GM12874 (cell line): ENCODE measurements around the gene SPSB4.

Source experiments
- TF ChIP-seq, protein P1 (sequence below): IDR thresholded peaks from 2 replicates; pipeline ENCODE4 v1.5.1; 2011; ENCODE audit warnings: low read depth, mild to moderate bottlenecking, control low read depth, low read length, moderate library complexity; ENCODE audit not compliant: insufficient read depth

The SPSB4 gene

GRCh38 chr3:141148169-141148568, 97.0 kb downstream of the SPSB4 start:
- TF ChIP-seq, protein P1, sequence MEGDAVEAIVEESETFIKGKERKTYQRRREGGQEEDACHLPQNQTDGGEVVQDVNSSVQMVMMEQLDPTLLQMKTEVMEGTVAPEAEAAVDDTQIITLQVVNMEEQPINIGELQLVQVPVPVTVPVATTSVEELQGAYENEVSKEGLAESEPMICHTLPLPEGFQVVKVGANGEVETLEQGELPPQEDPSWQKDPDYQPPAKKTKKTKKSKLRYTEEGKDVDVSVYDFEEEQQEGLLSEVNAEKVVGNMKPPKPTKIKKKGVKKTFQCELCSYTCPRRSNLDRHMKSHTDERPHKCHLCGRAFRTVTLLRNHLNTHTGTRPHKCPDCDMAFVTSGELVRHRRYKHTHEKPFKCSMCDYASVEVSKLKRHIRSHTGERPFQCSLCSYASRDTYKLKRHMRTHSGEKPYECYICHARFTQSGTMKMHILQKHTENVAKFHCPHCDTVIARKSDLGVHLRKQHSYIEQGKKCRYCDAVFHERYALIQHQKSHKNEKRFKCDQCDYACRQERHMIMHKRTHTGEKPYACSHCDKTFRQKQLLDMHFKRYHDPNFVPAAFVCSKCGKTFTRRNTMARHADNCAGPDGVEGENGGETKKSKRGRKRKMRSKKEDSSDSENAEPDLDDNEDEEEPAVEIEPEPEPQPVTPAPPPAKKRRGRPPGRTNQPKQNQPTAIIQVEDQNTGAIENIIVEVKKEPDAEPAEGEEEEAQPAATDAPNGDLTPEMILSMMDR, result no peak

- TF ChIP-seq, protein P1, result no peak
Measured at GRCh38 chr3:141148770-141149169, 97.6 kb downstream of the SPSB4 start.

DNA sequence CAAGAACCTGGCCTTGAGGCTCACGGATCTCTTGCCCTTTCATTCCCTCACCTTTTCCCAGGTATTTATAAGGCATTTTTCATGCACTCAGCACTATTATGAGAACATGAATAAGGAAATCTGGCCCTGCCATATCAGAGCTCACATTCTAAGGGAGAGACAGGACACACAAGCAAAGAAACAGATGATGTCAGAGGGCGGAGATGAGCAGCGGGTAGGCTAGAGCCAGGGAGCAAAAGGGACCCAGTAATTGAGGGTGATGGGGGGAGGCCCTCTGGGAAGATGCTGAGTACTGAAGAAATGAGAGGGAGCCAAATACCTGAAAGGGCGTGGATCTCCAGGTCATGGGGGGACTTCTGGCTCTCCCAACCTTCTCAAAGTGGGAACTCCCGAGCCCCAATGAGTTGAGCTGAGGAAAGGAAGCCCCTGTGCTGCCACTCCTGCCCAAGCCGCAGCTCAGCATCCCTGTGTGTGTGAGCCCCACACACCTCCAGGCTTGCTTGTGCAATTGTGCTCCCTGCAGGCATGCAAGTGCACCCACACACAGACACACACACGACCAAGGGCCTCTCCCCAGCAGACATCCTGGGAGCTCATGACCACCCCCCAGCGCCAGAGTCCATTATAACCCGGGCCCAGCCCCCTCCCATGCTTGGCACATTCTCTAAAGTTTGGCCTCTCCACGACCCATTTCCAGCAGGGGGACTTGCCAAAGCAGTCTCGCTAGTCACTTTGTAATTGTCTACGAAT, 99.1 kb downstream of the SPSB4 start:
- TF ChIP-seq, protein P1, result no peak

GRCh38 chr3:141150931-141151330, 99.8 kb downstream of the SPSB4 start:
- TF ChIP-seq, protein P1, result no peak

DNA sequence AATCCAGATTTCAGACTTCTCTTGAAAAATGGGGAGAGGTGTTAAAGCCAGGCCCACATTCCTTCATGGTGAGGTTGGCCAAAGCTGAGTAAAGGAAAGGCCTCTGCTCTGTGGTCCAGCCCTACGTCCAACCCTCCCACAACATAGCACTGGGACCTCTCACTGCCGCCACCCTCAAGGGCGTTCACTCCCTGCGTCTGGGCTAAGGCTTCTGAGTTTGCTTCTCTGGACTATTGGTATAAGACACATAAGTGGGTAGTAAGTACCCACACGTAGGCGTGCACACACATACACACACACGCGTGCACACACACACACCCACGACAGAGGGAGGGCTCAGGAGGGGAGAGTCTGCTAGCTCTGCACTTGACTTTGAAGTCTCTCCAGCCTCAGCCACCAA, 100.3 kb downstream of the SPSB4 start:
- TF ChIP-seq, protein P1, result no peak

DNA sequence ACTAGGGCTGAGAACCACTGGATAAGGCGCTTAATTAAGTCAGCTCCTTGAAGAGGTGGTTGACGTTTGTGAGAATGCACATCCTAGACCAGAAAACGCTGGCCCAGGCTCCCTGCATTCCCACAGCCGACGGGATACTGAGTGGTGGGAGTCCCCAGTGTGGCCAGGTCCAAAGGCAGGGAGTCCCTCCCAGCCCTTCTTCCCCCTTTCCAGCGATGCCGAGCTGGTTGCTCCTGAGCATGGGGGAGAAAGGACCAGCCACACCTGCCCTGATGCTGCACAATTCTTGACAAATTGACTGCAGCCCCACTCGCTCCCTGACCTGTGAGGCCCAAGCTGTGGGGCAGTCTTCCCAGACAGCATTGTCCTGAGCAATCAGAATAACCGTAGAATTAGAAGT, 101.0 kb downstream of the SPSB4 start:
- TF ChIP-seq, protein P1, result no peak

GRCh38 chr3:141152801-141153678, 101.9 kb downstream of the SPSB4 start:
- TF ChIP-seq, protein P1, result no peak
